C4-2B (cell line): ENCODE measurements around the gene SLC3A2.

Source experiments
- H3K27ac ChIP-seq: fragments of 450-650 bp; 2 replicates; pipeline ENCODE4 v1.5.1; 2017
- ZFX ChIP-seq: fragments of 450-650 bp; IDR thresholded peaks from 2 replicates; pipeline ENCODE4 v1.6.1; 2017
- TF ChIP-seq, protein P1 (sequence below): fragments of 450-650 bp; conservative IDR thresholded peaks from 2 replicates; pipeline ENCODE4 v1.5.1; 2017; ENCODE audit warnings: mild to moderate bottlenecking

SLC3A2 gene

DNA sequence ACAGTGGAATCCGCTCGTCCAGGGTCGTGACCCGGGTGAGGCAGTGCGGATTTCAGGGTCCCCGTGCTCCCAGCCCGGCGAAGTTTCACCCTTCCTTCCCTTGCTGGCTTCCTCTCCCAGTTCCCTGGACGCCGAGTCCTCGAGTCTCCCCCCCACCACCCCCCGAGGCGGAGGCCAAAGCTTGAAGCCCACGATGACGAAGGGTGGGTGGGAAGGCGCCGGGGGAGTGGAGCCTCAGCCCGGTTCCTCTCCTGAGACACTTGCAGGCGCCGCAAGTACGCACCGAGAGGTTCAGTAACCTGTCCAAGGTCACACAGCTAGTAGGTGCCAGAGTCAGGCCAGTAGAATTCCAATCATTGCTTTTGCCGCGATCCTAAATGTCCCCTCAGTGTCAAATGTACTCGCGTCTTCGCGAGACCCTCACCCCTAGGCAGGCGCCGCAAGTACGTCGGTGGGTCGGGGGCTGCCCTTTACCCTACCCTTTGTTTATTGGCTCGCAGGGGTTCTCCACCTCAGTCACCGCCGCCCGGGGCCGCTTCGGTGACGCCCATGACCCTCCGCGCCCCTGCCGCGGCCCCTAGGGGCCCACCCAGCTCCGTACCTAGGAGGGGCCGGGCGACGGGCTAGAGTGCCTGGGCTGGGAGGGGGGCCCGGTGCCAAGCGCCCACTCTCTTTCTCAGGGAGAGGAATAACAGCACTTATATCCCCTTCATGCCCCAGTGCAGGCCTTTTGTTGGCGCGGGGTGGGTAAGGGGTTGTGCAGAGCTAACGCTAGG is 46.2 kb downstream of the SLC3A2 start:
- no peak overlapping the region for H3K27ac ChIP-seq
- no peak for TF ChIP-seq ZFX
- TF ChIP-seq, protein P1, sequence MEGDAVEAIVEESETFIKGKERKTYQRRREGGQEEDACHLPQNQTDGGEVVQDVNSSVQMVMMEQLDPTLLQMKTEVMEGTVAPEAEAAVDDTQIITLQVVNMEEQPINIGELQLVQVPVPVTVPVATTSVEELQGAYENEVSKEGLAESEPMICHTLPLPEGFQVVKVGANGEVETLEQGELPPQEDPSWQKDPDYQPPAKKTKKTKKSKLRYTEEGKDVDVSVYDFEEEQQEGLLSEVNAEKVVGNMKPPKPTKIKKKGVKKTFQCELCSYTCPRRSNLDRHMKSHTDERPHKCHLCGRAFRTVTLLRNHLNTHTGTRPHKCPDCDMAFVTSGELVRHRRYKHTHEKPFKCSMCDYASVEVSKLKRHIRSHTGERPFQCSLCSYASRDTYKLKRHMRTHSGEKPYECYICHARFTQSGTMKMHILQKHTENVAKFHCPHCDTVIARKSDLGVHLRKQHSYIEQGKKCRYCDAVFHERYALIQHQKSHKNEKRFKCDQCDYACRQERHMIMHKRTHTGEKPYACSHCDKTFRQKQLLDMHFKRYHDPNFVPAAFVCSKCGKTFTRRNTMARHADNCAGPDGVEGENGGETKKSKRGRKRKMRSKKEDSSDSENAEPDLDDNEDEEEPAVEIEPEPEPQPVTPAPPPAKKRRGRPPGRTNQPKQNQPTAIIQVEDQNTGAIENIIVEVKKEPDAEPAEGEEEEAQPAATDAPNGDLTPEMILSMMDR, result no peak

DNA sequence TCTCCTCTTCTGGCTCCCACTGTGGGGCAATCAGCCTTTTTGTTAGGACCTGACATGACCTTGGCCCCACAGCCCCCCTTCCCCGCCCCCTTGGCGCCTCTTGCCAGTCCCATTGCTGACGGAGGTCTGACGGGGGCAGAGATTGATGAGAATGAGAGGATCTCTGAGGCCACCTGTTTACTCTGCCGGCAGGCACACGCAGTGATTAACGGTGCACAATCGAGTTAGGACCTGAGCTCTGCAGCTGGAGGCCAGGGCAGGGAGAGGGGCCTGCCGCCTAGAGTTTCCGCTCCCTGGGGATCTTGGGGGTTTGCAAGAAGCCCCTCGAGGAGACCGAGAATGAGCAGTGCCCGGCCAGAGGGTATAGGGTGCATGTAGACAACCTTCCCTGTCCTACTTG is 47.3 kb downstream of the SLC3A2 start:
- H3K27ac ChIP-seq, result no peak overlapping the region

DNA sequence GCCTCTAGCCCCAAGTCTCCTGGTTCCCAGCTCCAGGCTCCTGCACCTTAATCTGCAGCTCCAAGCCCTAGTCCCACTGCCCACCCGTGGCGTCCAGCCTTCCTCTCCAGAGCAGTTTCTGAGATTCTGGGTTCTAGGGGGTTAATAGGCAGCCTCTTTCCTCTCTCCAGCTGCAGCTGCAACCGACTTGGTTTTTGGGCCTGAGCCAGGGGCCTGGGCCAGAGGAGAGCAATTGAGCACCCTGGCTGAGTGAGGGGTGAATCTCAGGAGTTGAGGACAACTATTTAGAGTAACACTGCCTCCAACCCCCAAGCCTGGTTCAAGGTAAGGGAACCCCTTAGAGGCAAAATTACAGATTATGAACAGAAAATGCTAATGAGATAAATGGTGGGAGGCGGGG is 49.5 kb downstream of the SLC3A2 start:
- no peak overlapping the region for H3K27ac ChIP-seq
- no peak for TF ChIP-seq ZFX
- TF ChIP-seq, protein P1, result no peak

More for the DNA sequence above, 47.3 kb downstream of the SLC3A2 start:
- TF ChIP-seq, protein P1, result no peak
- TF ChIP-seq ZFX, result no peak

DNA sequence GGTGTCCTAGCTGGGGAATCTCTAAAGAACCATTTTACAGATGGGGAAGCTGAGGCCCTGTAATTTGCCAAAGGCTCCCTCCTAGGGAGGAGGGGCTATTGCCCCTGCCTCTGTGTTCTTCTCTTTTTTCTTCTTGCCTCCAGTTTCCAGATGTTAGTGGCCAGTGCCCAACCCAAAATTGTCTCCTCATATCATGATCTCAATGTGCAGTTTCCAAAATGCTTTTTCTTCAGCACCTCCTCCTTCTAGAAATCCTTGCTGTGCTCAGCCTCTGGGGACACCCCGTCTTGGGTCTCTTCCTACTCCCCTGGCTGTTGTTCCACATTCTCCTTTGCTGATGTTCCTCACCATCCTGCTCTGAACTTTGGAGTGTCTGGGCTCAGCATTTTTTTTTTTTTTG is 50.0 kb downstream of the SLC3A2 start:
- H3K27ac ChIP-seq, result no peak overlapping the region
- TF ChIP-seq ZFX, result no peak
- TF ChIP-seq, protein P1, result no peak

DNA sequence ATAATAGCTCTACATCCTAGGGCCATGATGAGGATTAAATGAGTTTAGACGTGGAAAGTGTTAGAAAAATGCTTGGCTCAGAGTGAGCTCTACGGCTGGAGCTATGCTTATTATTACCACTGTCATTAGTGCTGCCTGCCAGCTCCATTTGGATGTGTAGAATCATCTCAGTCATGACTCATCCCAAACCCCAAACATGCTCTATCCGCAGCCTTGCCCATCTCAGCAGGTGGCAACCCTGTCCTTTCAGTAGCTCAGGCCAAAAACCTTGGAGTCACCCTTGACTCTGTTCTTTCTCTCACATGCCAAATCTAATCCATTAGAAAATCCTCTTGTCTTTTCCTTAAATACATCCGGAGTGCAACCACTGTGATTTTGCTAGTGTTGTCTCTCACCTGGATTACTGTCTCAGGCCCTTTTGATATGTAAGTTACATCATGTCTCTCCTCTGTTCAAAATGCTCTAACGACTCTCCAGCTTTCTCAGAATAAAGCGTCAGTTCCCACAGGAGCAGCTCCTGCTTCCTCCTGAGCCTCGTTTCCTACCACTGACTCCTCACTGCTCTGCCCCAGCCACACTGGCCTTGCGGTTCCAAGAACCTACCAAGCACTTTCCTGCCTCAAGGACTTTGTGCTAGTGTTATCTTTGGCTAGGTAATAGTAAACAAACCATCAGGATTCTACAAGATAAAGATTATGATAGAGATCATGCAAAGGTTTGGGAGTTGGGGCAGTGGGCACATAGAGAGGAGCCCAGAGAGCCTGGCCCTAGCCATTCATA is 51.0 kb downstream of the SLC3A2 start:
- H3K27ac ChIP-seq, result no peak overlapping the region
- TF ChIP-seq, protein P1, result no peak
- TF ChIP-seq ZFX, result no peak

DNA sequence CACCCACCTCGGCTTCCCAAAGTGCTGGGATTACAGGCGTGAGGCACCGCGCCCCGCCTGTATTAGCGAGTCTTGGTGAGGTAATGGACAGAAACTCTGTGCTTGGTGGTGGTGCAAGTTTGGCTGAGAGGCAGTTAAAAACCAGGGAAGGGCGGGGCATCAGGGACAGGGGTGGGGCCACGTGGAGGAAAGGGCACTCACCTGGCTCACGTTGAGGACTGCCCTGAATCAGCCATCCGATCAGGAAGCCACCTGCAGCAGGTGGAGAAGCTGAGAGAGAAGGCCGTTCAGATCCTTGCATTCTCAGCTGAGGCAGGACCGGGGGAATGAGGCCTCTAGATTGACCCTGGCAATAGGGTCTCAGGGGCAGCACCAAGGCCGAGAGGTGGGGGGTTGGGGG is 52.6 kb downstream of the SLC3A2 start:
- TF ChIP-seq, protein P1, result no peak
- TF ChIP-seq ZFX, result no peak
- no peak overlapping the region for H3K27ac ChIP-seq
